Gastrocnemius medialis (tissue), 4 donors: ENCODE data around the gene ADD1. TPM values are rescaled to one million over a fixed set of nuclear protein-coding genes. Genes with fewer than 3 reads are reported as not detected.

Source experiments
- ATAC-seq, 2 donors: fragments of 150-250 bp; one replicate each; pipeline ENCODE4 v1.9.1; 2016
- DNase-seq, 2 donors: peaks; one replicate each; pipeline ENCODE4 v3.0.0-alpha.2; 2019
- H3K27ac ChIP-seq, 4 donors: fragments of 200-600 bp; sonication (generic); 1 replicate in 1 of 4; 2 replicates in 3 of 4; pipeline ENCODE4 v1.5.1; 2016 to 2018; ENCODE audit warnings: mild to moderate bottlenecking in 2 of 4, moderate library complexity in 1 of 4
- H3K27me3 ChIP-seq, 3 donors: fragments of 200-600 bp; sonication (generic) in 2 of 3; 1 replicate in 1 of 3; 2 replicates in 2 of 3; pipeline versions ENCODE4 v1.5.1 to v1.6.0; 2016 to 2019; ENCODE audit warnings: mild to moderate bottlenecking in 1 of 3, moderate library complexity in 1 of 3
- H3K36me3 ChIP-seq, 2 donors: fragments of 200-600 bp; sonication (generic) in 1 of 2; one replicate each; pipeline ENCODE4 v1.5.1; 2017 to 2018
- H3K4me1 ChIP-seq, 2 donors: fragments of 200-600 bp; sonication (generic) in 1 of 2; one replicate each; pipeline ENCODE4 v1.5.1; 2016 to 2017; ENCODE audit warnings: mild to moderate bottlenecking in 2 of 2
- H3K4me3 ChIP-seq, 4 donors: fragments of 200-600 bp; sonication (generic) in 3 of 4; 1 replicate in 1 of 4; 2 replicates in 3 of 4; pipeline ENCODE4 v1.5.1; 2016 to 2019; ENCODE audit warnings: mild to moderate bottlenecking in 2 of 4
- H3K9me3 ChIP-seq, 3 donors: fragments of 200-600 bp; sonication (generic) in 2 of 3; 1 replicate in 1 of 3; 2 replicates in 2 of 3; pipeline ENCODE4 v1.5.1; 2016 to 2019
- CTCF ChIP-seq, 5 experiments: fragments of 450-650 bp in 3 of 5; fragments of 200-600 bp in 2 of 5; sonication (generic) in 2 of 5; IDR thresholded peaks in 4 of 5; conservative IDR thresholded peaks in 1 of 5; 1 replicate in 4 of 5; 2 replicates in 1 of 5; pipeline ENCODE4 v1.5.1; 2016 to 2019; ENCODE audit warnings: antibody characterized with exemption in 5 of 5, mild to moderate bottlenecking in 3 of 5, moderate library complexity in 3 of 5
- POLR2A ChIP-seq, 2 donors: fragments of 450-650 bp; IDR thresholded peaks; one replicate each; pipeline ENCODE4 v1.6.1; 2017; ENCODE audit warnings: antibody characterized with exemption in 2 of 2, mild to moderate bottlenecking in 2 of 2, moderate library complexity in 2 of 2
- in situ Hi-C, 4 donors: fragments of 200-750 bp; cut with MboI; loops; one replicate each; pipeline versions ENCODE4 v1.15.0 to v1.8.0; 2017; ENCODE audit warnings: low sequenced_read_pairs in 4 of 4
- intact Hi-C: fragments of 100-400 bp; cut with DNase I; formaldehyde crosslinking; loops from one replicate; pipeline ENCODE4 v1.15.1; 2023; ENCODE audit warnings: low total_unique reads
- total RNA-seq, 4 donors: library from RNA; depleted of rRNA; stranded (reverse); fragments of >200 nt; gene quantifications; one replicate each; pipeline versions ENCODE4 v1.1.0 to v1.2.3, GENCODE V29; 2016

The ADD1 gene
- total RNA-seq, 4 donors from 2014 or later: 144 to 255 (median 178) TPM

- intact Hi-C loops (no loop called here), in situ Hi-C loops (no loop called here)
- no peaks in the 10 kb centered on the region for H3K9me3 ChIP-seq
- DNase-seq (no peak), ATAC-seq (no peak)
- no peak for TF ChIP-seq POLR2A (IDR thresholded peaks at IDR 0.05)
- no peak for TF ChIP-seq CTCF (IDR thresholded peaks at IDR 0.05 in 4 of 5, conservative IDR thresholded peaks at IDR 0.05 in 1 of 5)
- peaks cover 62 to 64% of the 10 kb centered on the region in 2 donors for H3K4me1 ChIP-seq
- no peak overlapping the region for H3K4me3 ChIP-seq
- no peaks in the 10 kb centered on the region for H3K36me3 ChIP-seq
- peak overlapping the region; percentile 89 to 93 (median 92) for H3K27ac ChIP-seq
- H3K27me3 ChIP-seq: no peaks in the 10 kb centered on the region
Observed at GRCh38 chr4:2810388-2810787, 33.3 kb upstream of the ADD1 start.

GRCh38 chr4:2811830-2812611 lies 31.6 kb upstream of the ADD1 start:
- in situ Hi-C loops: no loop called here
- peak; percentile 24 to 25 for TF ChIP-seq POLR2A (IDR thresholded peaks at IDR 0.05)
- TF ChIP-seq CTCF (IDR thresholded peaks at IDR 0.05 in 4 of 5, conservative IDR thresholded peaks at IDR 0.05 in 1 of 5): no peak
- intact Hi-C loops: loop anchor here (2.0 kb wide), 1 partner anchor 31 kb away; the partner anchor contains the start of gene ADD1
- Histone ChIP-seq H3K9me3 (no peaks in the 10 kb centered on the region), H3K27me3 (no peaks in the 10 kb centered on the region), H3K4me1 (peaks cover 48 to 50% of the 10 kb centered on the region in 2 donors), H3K4me3 (peak overlapping the region; percentile 53 to 58 (median 56)), H3K27ac (peak overlapping the region; percentile 89 to 93 (median 92)), H3K36me3 (no peaks in the 10 kb centered on the region)
- ATAC-seq (peak; percentile 82 to 87), DNase-seq (peak; percentile 70 to 81)

- in situ Hi-C loops: no loop called here
- Histone ChIP-seq H3K4me1 (peaks cover 47 to 49% of the 10 kb centered on the region in 2 donors), H3K27ac (peak overlapping the region; percentile 89 to 93 (median 92))
Observed at GRCh38 chr4:2812612-2813354, 30.9 kb upstream of the ADD1 start.

More at GRCh38 chr4:2812612-2813354, 30.9 kb upstream of the ADD1 start:
- DNase-seq: peak in 1 of 2 donors; percentile 42
- no peak for TF ChIP-seq CTCF (IDR thresholded peaks at IDR 0.05 in 4 of 5, conservative IDR thresholded peaks at IDR 0.05 in 1 of 5)
- TF ChIP-seq POLR2A (IDR thresholded peaks at IDR 0.05): no peak
- no peaks in the 10 kb centered on the region for H3K36me3 ChIP-seq
- intact Hi-C loops: loop anchor here (2.0 kb wide), 1 partner anchor 30 kb away; the partner anchor contains the start of gene ADD1
- no peaks in the 10 kb centered on the region for H3K9me3 ChIP-seq
- peak; percentile 10 to 24 for ATAC-seq
- H3K4me3 ChIP-seq: peak overlapping the region; percentile 53 to 58 (median 56)
- no peaks in the 10 kb centered on the region for H3K27me3 ChIP-seq
